ENCODE data around the gene KLHL26. TPM values are rescaled to one million over a fixed set of nuclear protein-coding genes. Genes with fewer than 3 reads are reported as not detected.

KLHL26 gene
- total and polyA plus RNA-seq, 9 of the 15 experiments (the other 6 are each of a cell fraction or from before 2014, with no cell fraction given): 0.13 to 13.3 (median 1.4) TPM

GRCh38 chr19:18656337-18657086 lies 19.7 kb downstream of the KLHL26 start (continued):
- TF ChIP-seq POLR2AphosphoS5 (IDR thresholded peaks at IDR 0.05; ENCODE audit: control insufficient read depth, insufficient read depth, low read depth, low read length) (no peak), TSC22D4 (tag; IDR thresholded peaks at IDR 0.05) (no peak), RAD21 (CRISPR knock-in tag; conservative IDR thresholded peaks at IDR 0.05 in 1 of 2, IDR thresholded peaks at IDR 0.05 in 1 of 2) (no peak), SRF (CRISPR knock-in tag; IDR thresholded peaks at IDR 0.05) (no peak), BACH1 (tag; IDR thresholded peaks at IDR 0.05) (no peak), HNRNPK (IDR thresholded peaks at IDR 0.05; ENCODE audit: low read depth, low read length, poor library complexity, severe bottlenecking) (no peak), CEBPB (tag; IDR thresholded peaks at IDR 0.05) (no peak), KDM4B (IDR thresholded peaks at IDR 0.05; ENCODE audit: borderline replicate concordance in 2 of 2, low read depth in 1 of 2) (no peak)
